ENCODE data around the gene ELMO1.

The ELMO1 gene

GRCh38 chr7:36894190-36894589, 554.5 kb downstream of the ELMO1 start:
- in situ Hi-C loops (cut with HindIII; ENCODE audit: low sequenced_read_pairs), result no loop called here
- no peak overlapping the region for H3K4me3 ChIP-seq (ENCODE audit: low read depth, low read length)
- no peak for TF ChIP-seq CTCF (IDR thresholded peaks at IDR 0.05; ENCODE audit: low read depth, low read length, missing control alignments)
- DNase-seq (ENCODE audit: low read depth), result no peak

DNA sequence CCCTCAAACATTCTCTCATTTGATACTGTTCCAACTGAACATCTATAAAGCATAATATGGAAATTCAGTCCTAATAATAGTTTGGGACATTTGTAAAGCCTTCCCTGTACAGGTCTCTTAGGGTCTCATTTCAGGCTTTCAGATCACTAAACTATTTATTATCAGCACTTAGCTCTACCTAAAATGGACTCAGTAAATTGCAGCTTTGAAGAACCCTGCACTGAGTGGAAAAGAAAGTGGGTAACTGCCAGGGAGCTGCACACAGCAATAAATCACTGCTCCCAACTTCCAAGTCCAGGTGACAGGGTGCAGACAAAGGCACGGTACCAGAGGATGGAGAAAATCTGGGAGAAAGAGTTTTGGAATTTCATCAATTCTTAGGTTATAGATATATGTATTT, 559.5 kb downstream of the ELMO1 start:
- TF ChIP-seq CTCF (IDR thresholded peaks at IDR 0.05; ENCODE audit: low read depth, low read length, missing control alignments), result no peak
- no peak for DNase-seq (ENCODE audit: low read depth)
- no peak overlapping the region for H3K4me3 ChIP-seq (ENCODE audit: low read depth, low read length)
- in situ Hi-C loops (cut with HindIII; ENCODE audit: low sequenced_read_pairs), result no loop called here

- in situ Hi-C loops (cut with HindIII; ENCODE audit: low sequenced_read_pairs), result no loop called here
- DNase-seq (ENCODE audit: low read depth), result no peak
- TF ChIP-seq CTCF (IDR thresholded peaks at IDR 0.05; ENCODE audit: low read depth, low read length, missing control alignments), result no peak
- no peak overlapping the region for H3K4me3 ChIP-seq (ENCODE audit: low read depth, low read length)
Observed at GRCh38 chr7:36887969-36888368, 560.7 kb downstream of the ELMO1 start.

- DNase-seq (ENCODE audit: low read depth), result no peak
- no peak overlapping the region for H3K4me3 ChIP-seq (ENCODE audit: low read depth, low read length)
- in situ Hi-C loops (cut with HindIII; ENCODE audit: low sequenced_read_pairs), result no loop called here
- TF ChIP-seq CTCF (IDR thresholded peaks at IDR 0.05; ENCODE audit: low read depth, low read length, missing control alignments), result no peak
Observed at GRCh38 chr7:36887233-36887632, 561.4 kb downstream of the ELMO1 start.

- H3K4me3 ChIP-seq (ENCODE audit: low read depth, low read length), result no peak overlapping the region
- TF ChIP-seq CTCF (IDR thresholded peaks at IDR 0.05; ENCODE audit: low read depth, low read length, missing control alignments), result no peak
- in situ Hi-C loops (cut with HindIII; ENCODE audit: low sequenced_read_pairs), result no loop called here
Observed at GRCh38 chr7:36884910-36885309, 563.8 kb downstream of the ELMO1 start.

DNA sequence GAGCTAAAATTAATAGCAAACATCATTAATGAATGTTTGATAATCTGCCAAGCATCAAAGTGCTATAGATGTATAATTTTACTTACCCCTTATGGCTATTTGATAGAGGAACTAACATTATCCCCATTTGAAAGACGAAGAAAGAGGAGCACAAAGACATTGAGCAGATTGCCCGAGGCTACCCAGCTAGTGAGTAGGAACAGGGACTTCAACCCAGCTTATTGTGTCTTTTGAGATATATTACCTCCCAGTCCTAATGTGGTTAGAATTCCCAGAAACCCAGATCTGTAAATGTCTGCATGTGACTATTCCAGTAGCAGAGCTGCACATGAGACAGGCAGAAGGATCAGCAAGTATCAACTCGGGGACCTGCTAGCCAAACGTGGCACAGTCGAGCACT, 564.3 kb downstream of the ELMO1 start:
- no peak overlapping the region for H3K4me3 ChIP-seq (ENCODE audit: low read depth, low read length)
- in situ Hi-C loops (cut with HindIII; ENCODE audit: low sequenced_read_pairs), result no loop called here
- no peak for DNase-seq (ENCODE audit: low read depth)
- TF ChIP-seq CTCF (IDR thresholded peaks at IDR 0.05; ENCODE audit: low read depth, low read length, missing control alignments), result no peak

More at GRCh38 chr7:36884910-36885309, 563.8 kb downstream of the ELMO1 start:
- DNase-seq (ENCODE audit: low read depth), result no peak

Measured in astrocyte of the cerebellum (primary cell).